Measurements from ENCODE around the gene RHBDD1. TPM values are rescaled to one million over a fixed set of nuclear protein-coding genes. Genes with fewer than 3 reads are reported as not detected.

Gene RHBDD1
- polyA plus RNA-seq, 1 of the 3 experiments (the other 2 are of a cell fraction) = 10.3 TPM

GRCh38 chr2:226796840-226797288, 39.0 kb upstream of the RHBDD1 start (continued):
- TF ChIP-seq REST (IDR thresholded peaks at IDR 0.05; ENCODE audit: low read depth, low read length) (no peak), USF1 (IDR thresholded peaks at IDR 0.05; ENCODE audit: borderline replicate concordance, low read depth) (no peak), NFIC (IDR thresholded peaks at IDR 0.05; ENCODE audit: borderline replicate concordance) (no peak), IRF3 (IDR thresholded peaks at IDR 0.05; ENCODE audit: low read depth, low read length) (no peak), CTCF (IDR thresholded peaks at IDR 0.05) (peak; percentile 50), EP300 (IDR thresholded peaks at IDR 0.05; ENCODE audit: borderline replicate concordance in 1 of 2, low read depth in 1 of 2, low read length in 1 of 2) (no peak), FOSL2 (IDR thresholded peaks at IDR 0.05; ENCODE audit: borderline replicate concordance, low read depth) (no peak), MAX (IDR thresholded peaks at IDR 0.05; ENCODE audit: low read depth) (no peak)

- Histone ChIP-seq H3K4me3 (ENCODE audit: low read depth in 2 of 2, low read length in 1 of 2) (peak overlapping the region in 1 of 2 experiments; percentile 79; a peak in 2 of 4 replicates), H3K27ac (ENCODE audit: low read depth in 2 of 2, low read length in 1 of 2) (no peak overlapping the region), H3K9ac (no peak overlapping the region), H3K4me1 (ENCODE audit: control insufficient read depth in 1 of 2, insufficient read depth in 2 of 2, low read depth in 1 of 2, low read length in 1 of 2) (peaks cover 13 to 25% of the 10 kb centered on the region in 2 experiments), H3F3A (replicated peaks; ENCODE audit: insufficient read depth) (peaks cover 7% of the 10 kb centered on the region), H3K27me3 (ENCODE audit: insufficient read depth) (no peaks in the 10 kb centered on the region), H4K20me1 (ENCODE audit: insufficient read depth) (peaks cover 10% of the 10 kb centered on the region; the same call in 1 of the 2 replicates), H3K36me3 (replicated peaks in 1 of 2; ENCODE audit: control insufficient read depth in 1 of 2, insufficient read depth in 2 of 2, low read length in 1 of 2) (peaks cover 0 to 33% of the 10 kb centered on the region in 2 experiments), H3K4me2 (no peak overlapping the region; the same call in 1 of the 2 replicates), H3K9me3 (no peaks in the 10 kb centered on the region), H3K9me2 (no peaks in the 10 kb centered on the region), H2AFZ (ENCODE audit: low read depth) (no peak overlapping the region), H3K79me2 (ENCODE audit: insufficient read depth) (peaks cover 71% of the 10 kb centered on the region)
- over 99% methylated on average over 41 of the region's 50 CpGs for WGBS (ENCODE audit: low lambda C conversion rate)
- DNase-seq = peak; percentile 16
- CTCF ChIA-PET = interaction anchor here (0.9 to 3.3 kb wide), 2 partner anchors 8 to 909 kb away, joined by 3 to 22 read pairs; no protein-coding TSS in a partner anchor
- POLR2A ChIA-PET = no interaction called here
- no peak for TF ChIP-seq FOXJ3 (CRISPR knock-in tag; IDR thresholded peaks at IDR 0.05)
- TF ChIP-seq USF1 (IDR thresholded peaks at IDR 0.05; ENCODE audit: borderline replicate concordance, low read depth) = no peak
- TF ChIP-seq MAX (IDR thresholded peaks at IDR 0.05; ENCODE audit: low read depth) = no peak
- no peak for TF ChIP-seq REST (IDR thresholded peaks at IDR 0.05; ENCODE audit: low read depth, low read length)
- TF ChIP-seq NFIC (IDR thresholded peaks at IDR 0.05; ENCODE audit: borderline replicate concordance) = no peak
- no peak for TF ChIP-seq PBX3 (IDR thresholded peaks at IDR 0.05)
- TF ChIP-seq RFX5 (IDR thresholded peaks at IDR 0.05; ENCODE audit: low read length) = no peak
- no peak for TF ChIP-seq GABPA (IDR thresholded peaks at IDR 0.05; ENCODE audit: low read depth)
- TF ChIP-seq GATA2 (CRISPR knock-in tag; IDR thresholded peaks at IDR 0.05) = no peak
Observed at GRCh38 chr2:226797289-226797988, 38.4 kb upstream of the RHBDD1 start.

Data from SK-N-SH (cell line).